MM.1S (cell line): ENCODE data around the gene ARRDC3.

Experiments used
- DNase-seq: peaks from one replicate; pipeline ENCODE4 v3.0.0-alpha.2; 2015
- H2AFZ ChIP-seq: fragments of 300-600 bp; sonication (generic); 2 replicates; pipeline ENCODE4 v1.6.0; 2016; ENCODE audit warnings: antibody characterized with exemption, low read length
- H3F3A ChIP-seq: fragments of 300-600 bp; sonication (generic); 2 replicates; pipeline ENCODE4 v1.6.1; 2016; ENCODE audit warnings: mild to moderate bottlenecking, antibody characterized with exemption, low read length, moderate library complexity, mixed read lengths; ENCODE audit not compliant: insufficient read depth
- H3K27ac ChIP-seq: fragments of 300-600 bp; sonication (generic); 2 replicates; pipeline ENCODE4 v1.5.1; 2016; ENCODE audit warnings: mild to moderate bottlenecking, low read length
- H3K27me3 ChIP-seq: fragments of 300-600 bp; sonication (generic); replicated peaks from 2 replicates; pipeline ENCODE4 v1.6.0; 2016; ENCODE audit warnings: low read length; ENCODE audit not compliant: insufficient read depth
- H3K36me3 ChIP-seq: fragments of 300-600 bp; sonication (generic); replicated peaks from 2 replicates; pipeline ENCODE4 v1.6.1; 2016; ENCODE audit warnings: mild to moderate bottlenecking, low read length, mixed read lengths; ENCODE audit not compliant: insufficient read depth
- H3K4me1 ChIP-seq: fragments of 300-600 bp; sonication (generic); 2 replicates; pipeline ENCODE4 v1.6.1; 2016; ENCODE audit warnings: low read length, mixed read lengths
- H3K4me2 ChIP-seq: fragments of 300-600 bp; sonication (generic); 2 replicates; pipeline ENCODE4 v1.6.0; 2016; ENCODE audit warnings: low read depth, low read length
- H3K4me3 ChIP-seq: fragments of 300-600 bp; sonication (generic); 2 replicates; pipeline ENCODE4 v1.5.1; 2016; ENCODE audit warnings: low read length, mixed read lengths
- H3K79me2 ChIP-seq: fragments of 300-600 bp; sonication (generic); 2 replicates; pipeline ENCODE4 v1.6.1; 2016; ENCODE audit warnings: mixed run types, low read length, mixed read lengths
- H3K9ac ChIP-seq: fragments of 300-600 bp; sonication (generic); 2 replicates; pipeline ENCODE4 v1.6.1; 2016; ENCODE audit warnings: low read length, mixed read lengths
- H3K9me2 ChIP-seq: fragments of 300-600 bp; sonication (generic); replicated peaks from 2 replicates; pipeline ENCODE4 v1.6.1; 2016; ENCODE audit warnings: mild to moderate bottlenecking, low read length, mixed read lengths; ENCODE audit not compliant: insufficient read depth
- H3K9me3 ChIP-seq: fragments of 300-600 bp; sonication (generic); replicated peaks from 2 replicates; pipeline ENCODE4 v1.6.1; 2016; ENCODE audit warnings: mild to moderate bottlenecking, low read length, mixed read lengths; ENCODE audit not compliant: insufficient read depth
- H4K20me1 ChIP-seq: fragments of 300-600 bp; sonication (generic); 2 replicates; pipeline ENCODE4 v1.6.1; 2016; ENCODE audit warnings: mild to moderate bottlenecking, low read length, moderate library complexity, mixed read lengths; ENCODE audit not compliant: insufficient read depth
- EZH2 ChIP-seq: fragments of 300-600 bp; sonication (generic); optimal IDR thresholded peaks from 2 replicates; pipeline ENCODE3; 2017; ENCODE audit warnings: low read depth, mild to moderate bottlenecking, antibody characterized with exemption, low read length, mixed read lengths
- EZH2phosphoT487 ChIP-seq: fragments of 300-600 bp; sonication (generic); IDR thresholded peaks from 2 replicates; pipeline ENCODE4 v1.6.1; 2018; ENCODE audit warnings: antibody characterized with exemption, low read length
- TF ChIP-seq, protein P1 (sequence below): fragments of 300-600 bp; sonication (generic); IDR thresholded peaks from 2 replicates; pipeline ENCODE4 v1.5.1; 2016; ENCODE audit warnings: antibody characterized with exemption, low read length, mixed read lengths

Gene ARRDC3

DNA sequence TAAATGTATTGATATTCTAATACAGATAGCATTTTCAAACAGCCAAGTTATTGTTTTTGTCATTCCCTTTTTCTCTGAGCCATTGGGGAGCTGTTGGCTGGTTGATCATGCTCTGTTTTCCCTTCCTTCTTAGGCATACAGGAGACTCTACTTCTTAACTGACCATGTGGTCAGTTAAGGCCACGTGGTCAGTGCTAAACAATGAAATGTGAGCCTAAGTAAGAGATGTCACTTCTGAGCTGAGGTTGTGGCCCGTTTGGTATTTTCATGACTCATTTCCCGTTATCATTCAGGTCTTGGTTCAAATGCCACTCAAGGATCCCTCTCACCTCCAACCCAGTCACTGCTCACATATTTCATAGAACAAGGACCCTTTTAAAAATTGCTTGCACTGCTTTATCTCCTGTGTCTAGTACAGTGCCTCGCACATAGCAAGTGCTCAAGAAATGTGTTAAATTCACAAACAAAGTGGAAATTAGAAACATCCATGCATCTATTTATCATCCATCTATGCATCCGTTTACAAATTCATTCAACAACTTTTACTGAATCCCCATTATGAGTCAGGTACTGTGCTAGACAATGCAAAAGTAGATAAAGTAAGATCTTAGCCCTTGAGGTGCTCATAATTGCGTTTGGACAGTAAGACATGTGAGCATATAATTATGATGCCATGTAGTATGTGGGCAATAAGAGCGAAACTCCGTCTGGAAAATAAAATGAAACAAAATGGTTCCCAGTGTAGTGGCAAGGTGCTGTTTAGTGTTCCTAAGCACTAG is 50.7 kb downstream of the ARRDC3 start:
- no peaks in the 10 kb centered on the region for H4K20me1 ChIP-seq
- no peaks in the 10 kb centered on the region for H3K27me3 ChIP-seq
- H3K79me2 ChIP-seq = no peaks in the 10 kb centered on the region
- H3K4me1 ChIP-seq = peaks cover 30% of the 10 kb centered on the region
- H3K27ac ChIP-seq = peak overlapping the region; percentile 43; the same call in 1 of the 2 replicates
- peak overlapping the region; percentile 14 for H2AFZ ChIP-seq
- no peaks in the 10 kb centered on the region for H3K9me2 ChIP-seq
- no peaks in the 10 kb centered on the region for H3K9me3 ChIP-seq
- DNase-seq = peak; percentile 82
- no peaks in the 10 kb centered on the region for H3K36me3 ChIP-seq
- TF ChIP-seq EZH2 (no peak), EZH2phosphoT487 (no peak)
- TF ChIP-seq, protein P1, sequence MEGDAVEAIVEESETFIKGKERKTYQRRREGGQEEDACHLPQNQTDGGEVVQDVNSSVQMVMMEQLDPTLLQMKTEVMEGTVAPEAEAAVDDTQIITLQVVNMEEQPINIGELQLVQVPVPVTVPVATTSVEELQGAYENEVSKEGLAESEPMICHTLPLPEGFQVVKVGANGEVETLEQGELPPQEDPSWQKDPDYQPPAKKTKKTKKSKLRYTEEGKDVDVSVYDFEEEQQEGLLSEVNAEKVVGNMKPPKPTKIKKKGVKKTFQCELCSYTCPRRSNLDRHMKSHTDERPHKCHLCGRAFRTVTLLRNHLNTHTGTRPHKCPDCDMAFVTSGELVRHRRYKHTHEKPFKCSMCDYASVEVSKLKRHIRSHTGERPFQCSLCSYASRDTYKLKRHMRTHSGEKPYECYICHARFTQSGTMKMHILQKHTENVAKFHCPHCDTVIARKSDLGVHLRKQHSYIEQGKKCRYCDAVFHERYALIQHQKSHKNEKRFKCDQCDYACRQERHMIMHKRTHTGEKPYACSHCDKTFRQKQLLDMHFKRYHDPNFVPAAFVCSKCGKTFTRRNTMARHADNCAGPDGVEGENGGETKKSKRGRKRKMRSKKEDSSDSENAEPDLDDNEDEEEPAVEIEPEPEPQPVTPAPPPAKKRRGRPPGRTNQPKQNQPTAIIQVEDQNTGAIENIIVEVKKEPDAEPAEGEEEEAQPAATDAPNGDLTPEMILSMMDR = no peak
- no peak overlapping the region for H3K4me3 ChIP-seq
- H3F3A ChIP-seq = peaks cover 11% of the 10 kb centered on the region; the same call in 1 of the 2 replicates
- H3K4me2 ChIP-seq = peak overlapping the region; percentile 10
- H3K9ac ChIP-seq = no peak overlapping the region

DNA sequence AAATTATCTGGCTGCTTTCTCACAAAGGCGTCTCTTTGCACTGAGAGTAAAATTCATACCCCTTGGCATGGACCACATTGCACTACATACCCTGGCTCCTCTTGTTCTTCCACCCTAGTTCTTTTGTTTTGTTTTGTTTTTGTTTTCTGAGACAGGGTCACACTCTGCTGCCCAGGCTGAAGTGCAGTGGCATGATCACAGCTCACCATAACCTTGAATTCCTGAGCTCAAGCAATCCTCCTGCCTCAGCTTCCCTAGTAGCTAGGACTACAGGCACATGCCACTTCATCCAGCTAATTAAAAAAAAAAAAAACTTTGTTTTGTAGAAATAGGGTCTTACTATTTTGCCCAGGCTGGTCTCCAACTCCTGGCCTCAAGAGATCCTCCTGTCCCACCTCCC is 51.4 kb downstream of the ARRDC3 start:
- Histone ChIP-seq H3K36me3 (no peaks in the 10 kb centered on the region), H3K9me3 (no peaks in the 10 kb centered on the region), H3K4me2 (peak overlapping the region; percentile 10; the same call in 1 of the 2 replicates), H3K9ac (no peak overlapping the region), H3K27me3 (no peaks in the 10 kb centered on the region), H3K4me3 (no peak overlapping the region), H3K9me2 (no peaks in the 10 kb centered on the region), H2AFZ (peak overlapping the region; percentile 14), H3K79me2 (no peaks in the 10 kb centered on the region), H3K27ac (peak overlapping the region; percentile 43; the same call in 1 of the 2 replicates), H3K4me1 (peaks cover 30% of the 10 kb centered on the region), H3F3A (peaks cover 11% of the 10 kb centered on the region; the same call in 1 of the 2 replicates), H4K20me1 (no peaks in the 10 kb centered on the region)
- TF ChIP-seq EZH2 (no peak), EZH2phosphoT487 (no peak)
- TF ChIP-seq, protein P1 = no peak
- DNase-seq = no peak

DNA sequence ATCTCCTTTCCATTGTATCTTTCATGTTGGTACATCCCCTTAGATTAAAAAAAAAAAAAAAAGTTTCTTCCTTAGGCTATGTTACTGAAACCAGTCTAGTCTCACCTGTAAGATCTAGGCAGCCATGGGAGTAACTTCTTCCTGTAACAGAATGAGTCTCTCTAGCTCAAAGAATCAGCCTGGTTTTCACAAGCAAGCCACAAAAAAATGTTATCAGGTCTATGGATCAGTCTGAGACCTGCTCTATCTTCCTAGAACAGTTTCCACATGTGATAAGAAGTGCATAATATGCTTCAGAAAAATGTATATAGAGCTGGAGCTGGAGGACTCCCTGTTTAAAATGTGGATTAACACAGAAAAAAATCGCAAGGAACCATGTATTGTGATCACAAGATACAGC is 53.8 kb downstream of the ARRDC3 start:
- H3F3A ChIP-seq = peaks cover 11% of the 10 kb centered on the region; the same call in 1 of the 2 replicates
- peak overlapping the region; percentile 23; the same call in 1 of the 2 replicates for H3K27ac ChIP-seq
- no peaks in the 10 kb centered on the region for H3K36me3 ChIP-seq
- 0 out of 2 replicates have a peak overlapping the region, but pooled peaks have one; percentile 15 for H3K4me2 ChIP-seq
- no peak overlapping the region for H3K4me3 ChIP-seq
- no peaks in the 10 kb centered on the region for H3K9me2 ChIP-seq
- H3K4me1 ChIP-seq = peaks cover 30% of the 10 kb centered on the region
- no peak overlapping the region for H3K9ac ChIP-seq
- no peaks in the 10 kb centered on the region for H3K79me2 ChIP-seq
- no peaks in the 10 kb centered on the region for H3K27me3 ChIP-seq
- TF ChIP-seq EZH2phosphoT487 (no peak), EZH2 (no peak)
- TF ChIP-seq, protein P1 = no peak
- H2AFZ ChIP-seq = no peak overlapping the region
- no peaks in the 10 kb centered on the region for H4K20me1 ChIP-seq
- peak; percentile 40 for DNase-seq
- no peaks in the 10 kb centered on the region for H3K9me3 ChIP-seq
